Nephron progenitor cell (in vitro differentiated cells): ENCODE results near the gene KISS1R.

Source experiments
- DNase-seq: peaks from one replicate; pipeline ENCODE4 v3.0.0; 2021
- H3K27ac Mint-ChIP-seq: 2 replicates; pipeline ENCODE4 v1.8.0; 2021; ENCODE audit warnings: mild to moderate bottlenecking, moderate library complexity, mixed read lengths
- H3K27me3 Mint-ChIP-seq: 2 replicates; pipeline ENCODE4 v1.8.0; 2021; ENCODE audit warnings: mild to moderate bottlenecking, low read depth, mixed read lengths; ENCODE audit not compliant: poor library complexity
- H3K36me3 Mint-ChIP-seq: 2 replicates; pipeline ENCODE4 v1.8.0; 2021; ENCODE audit warnings: low read depth, mixed read lengths
- H3K4me1 Mint-ChIP-seq: 2 replicates; pipeline ENCODE4 v1.8.0; 2021; ENCODE audit warnings: mixed read lengths
- H3K4me3 Mint-ChIP-seq: 2 replicates; pipeline ENCODE4 v1.8.0; 2021; ENCODE audit warnings: mild to moderate bottlenecking, moderate library complexity, mixed read lengths
- H3K9me3 Mint-ChIP-seq: 2 replicates; pipeline ENCODE4 v1.8.0; 2021; ENCODE audit warnings: mild to moderate bottlenecking, moderate library complexity, mixed read lengths
- TF ChIP-seq, protein P1 (sequence below): fragments of 200-600 bp; sonication (generic); IDR thresholded peaks from 2 replicates; pipeline ENCODE4 v1.5.0; 2021; ENCODE audit warnings: antibody characterized with exemption

The KISS1R gene

GRCh38 chr19:945401-946252 is 28.5 kb downstream of the KISS1R start:
- H3K9me3 Mint-ChIP-seq = peaks cover 11% of the 10 kb centered on the region
- H3K27ac Mint-ChIP-seq = no peak overlapping the region

DNA sequence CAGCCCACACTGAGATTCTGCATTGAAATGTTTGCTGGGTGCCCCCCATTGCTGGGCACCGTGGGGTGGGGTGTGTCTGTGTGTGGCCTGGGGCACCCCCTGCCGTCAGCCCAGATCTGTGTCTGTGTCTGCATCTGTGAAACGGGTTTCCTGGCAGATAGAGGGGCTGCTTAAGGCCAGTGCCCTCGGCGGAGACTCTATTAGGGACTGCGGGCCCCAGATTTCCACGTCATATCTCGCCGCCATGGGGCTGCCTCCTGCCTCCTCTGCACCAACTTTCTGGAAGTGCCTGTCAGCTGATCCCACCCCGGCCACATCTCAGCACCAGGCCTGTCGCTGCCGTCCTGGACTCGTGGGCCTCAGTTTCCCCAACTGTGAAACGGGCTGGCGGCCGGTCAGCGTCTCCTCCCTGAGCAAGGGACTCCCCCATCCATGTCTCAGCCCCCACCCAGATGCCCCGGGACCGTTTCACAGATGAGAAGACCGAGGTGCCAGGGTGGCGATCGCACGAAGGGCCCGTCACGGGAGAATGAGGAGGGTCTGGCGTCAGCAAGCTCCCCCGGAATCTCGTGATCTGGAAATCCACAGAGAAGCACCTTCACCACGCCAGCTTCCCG is 30.1 kb downstream of the KISS1R start:
- Mint-ChIP-seq H3K4me3 (no peak overlapping the region), H3K27me3 (peaks cover 2% of the 10 kb centered on the region), H3K36me3 (peaks cover 37% of the 10 kb centered on the region), H3K4me1 (peaks cover 27% of the 10 kb centered on the region), H3K9me3 (peaks cover 7% of the 10 kb centered on the region), H3K27ac (no peak overlapping the region)
- TF ChIP-seq, protein P1, sequence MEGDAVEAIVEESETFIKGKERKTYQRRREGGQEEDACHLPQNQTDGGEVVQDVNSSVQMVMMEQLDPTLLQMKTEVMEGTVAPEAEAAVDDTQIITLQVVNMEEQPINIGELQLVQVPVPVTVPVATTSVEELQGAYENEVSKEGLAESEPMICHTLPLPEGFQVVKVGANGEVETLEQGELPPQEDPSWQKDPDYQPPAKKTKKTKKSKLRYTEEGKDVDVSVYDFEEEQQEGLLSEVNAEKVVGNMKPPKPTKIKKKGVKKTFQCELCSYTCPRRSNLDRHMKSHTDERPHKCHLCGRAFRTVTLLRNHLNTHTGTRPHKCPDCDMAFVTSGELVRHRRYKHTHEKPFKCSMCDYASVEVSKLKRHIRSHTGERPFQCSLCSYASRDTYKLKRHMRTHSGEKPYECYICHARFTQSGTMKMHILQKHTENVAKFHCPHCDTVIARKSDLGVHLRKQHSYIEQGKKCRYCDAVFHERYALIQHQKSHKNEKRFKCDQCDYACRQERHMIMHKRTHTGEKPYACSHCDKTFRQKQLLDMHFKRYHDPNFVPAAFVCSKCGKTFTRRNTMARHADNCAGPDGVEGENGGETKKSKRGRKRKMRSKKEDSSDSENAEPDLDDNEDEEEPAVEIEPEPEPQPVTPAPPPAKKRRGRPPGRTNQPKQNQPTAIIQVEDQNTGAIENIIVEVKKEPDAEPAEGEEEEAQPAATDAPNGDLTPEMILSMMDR = no peak
- DNase-seq = no peak

More at GRCh38 chr19:945401-946252, 28.5 kb downstream of the KISS1R start:
- no peak for DNase-seq
- Mint-ChIP-seq H3K4me1 (peaks cover 24% of the 10 kb centered on the region), H3K36me3 (peaks cover 44% of the 10 kb centered on the region), H3K27me3 (peaks cover 2% of the 10 kb centered on the region), H3K4me3 (no peak overlapping the region)
- TF ChIP-seq, protein P1 = no peak

DNA sequence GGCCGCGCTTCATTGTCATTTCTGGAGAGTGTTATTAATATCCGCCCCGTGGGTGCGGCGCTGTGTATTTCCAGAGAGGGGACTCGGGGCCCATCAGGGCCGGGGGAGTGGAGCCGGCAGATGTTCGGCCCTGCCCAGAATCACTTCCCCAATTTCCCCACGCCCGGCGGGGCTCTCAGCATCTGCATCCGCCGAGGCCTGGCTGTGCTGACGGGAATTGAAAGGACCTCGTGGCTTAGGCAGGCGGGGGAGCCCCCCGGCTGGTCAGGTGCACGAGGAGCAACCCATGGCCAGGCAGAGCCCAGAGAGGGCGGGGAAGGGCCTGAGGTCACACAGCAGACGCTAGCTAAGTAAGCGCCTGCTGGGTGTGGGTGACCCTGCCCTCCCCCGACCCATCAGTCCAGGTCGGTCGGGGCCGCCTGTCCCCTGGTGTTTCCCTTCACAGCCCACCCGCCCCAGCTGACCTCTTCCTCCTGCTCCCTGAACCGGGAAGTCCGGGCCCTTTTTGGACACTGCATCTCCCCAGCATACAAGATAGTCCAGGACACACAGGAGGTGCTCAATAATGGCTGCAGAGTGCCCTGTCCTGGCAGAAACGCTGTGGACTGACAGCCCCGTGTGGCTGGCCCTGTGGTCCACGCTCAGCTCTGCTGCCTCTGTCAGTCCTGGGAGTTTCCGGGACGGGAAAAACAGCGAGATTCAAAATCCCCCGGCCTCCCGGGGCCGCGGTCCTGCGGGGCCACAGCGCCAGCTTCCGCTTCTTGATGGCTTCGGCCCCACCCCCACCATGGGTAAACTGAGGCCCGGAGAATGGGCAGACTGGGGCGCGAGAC is 30.8 kb downstream of the KISS1R start:
- Mint-ChIP-seq H3K36me3 (peaks cover 31% of the 10 kb centered on the region), H3K27me3 (peaks cover 2% of the 10 kb centered on the region), H3K4me3 (no peak overlapping the region), H3K9me3 (peaks cover 2% of the 10 kb centered on the region), H3K4me1 (peaks cover 32% of the 10 kb centered on the region), H3K27ac (no peak overlapping the region)
- DNase-seq = no peak
- TF ChIP-seq, protein P1 = no peak

DNA sequence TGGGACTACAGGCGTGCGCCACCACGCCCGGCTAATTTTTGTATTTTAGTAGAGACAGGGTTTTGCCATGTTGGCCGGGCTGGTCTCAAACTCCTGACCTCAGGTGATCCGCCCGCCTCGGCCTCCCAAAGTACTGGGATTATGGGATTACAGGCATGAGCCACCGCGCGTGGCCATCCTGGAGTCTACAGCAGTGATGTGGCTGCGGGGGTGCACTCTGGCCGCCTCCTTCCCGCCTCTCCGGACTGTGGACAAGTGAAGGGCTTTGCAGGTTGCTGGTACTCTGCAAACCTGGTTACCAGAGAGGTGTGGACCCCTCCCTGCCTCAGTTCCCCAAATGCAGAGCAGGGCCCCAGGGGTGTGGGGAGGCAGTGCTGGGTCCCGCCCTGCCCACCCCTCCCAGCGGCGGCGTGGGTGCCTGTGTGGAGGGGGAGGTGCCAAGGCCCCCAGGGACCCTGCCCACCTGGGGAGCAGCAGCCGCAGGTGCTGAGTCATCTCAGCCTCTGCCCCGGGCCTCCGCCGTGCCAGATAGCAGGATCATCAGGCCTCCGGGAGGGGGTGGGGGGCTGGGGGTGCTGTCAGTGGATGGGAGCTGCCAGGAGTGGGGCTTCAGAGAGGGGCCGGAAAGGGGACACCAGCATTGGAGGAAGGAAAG is 31.8 kb downstream of the KISS1R start:
- TF ChIP-seq, protein P1 = no peak
- Mint-ChIP-seq H3K36me3 (peaks cover 20% of the 10 kb centered on the region), H3K9me3 (no peaks in the 10 kb centered on the region), H3K4me1 (peaks cover 41% of the 10 kb centered on the region), H3K4me3 (no peak overlapping the region), H3K27me3 (peaks cover 2% of the 10 kb centered on the region), H3K27ac (no peak overlapping the region)
- no peak for DNase-seq

DNA sequence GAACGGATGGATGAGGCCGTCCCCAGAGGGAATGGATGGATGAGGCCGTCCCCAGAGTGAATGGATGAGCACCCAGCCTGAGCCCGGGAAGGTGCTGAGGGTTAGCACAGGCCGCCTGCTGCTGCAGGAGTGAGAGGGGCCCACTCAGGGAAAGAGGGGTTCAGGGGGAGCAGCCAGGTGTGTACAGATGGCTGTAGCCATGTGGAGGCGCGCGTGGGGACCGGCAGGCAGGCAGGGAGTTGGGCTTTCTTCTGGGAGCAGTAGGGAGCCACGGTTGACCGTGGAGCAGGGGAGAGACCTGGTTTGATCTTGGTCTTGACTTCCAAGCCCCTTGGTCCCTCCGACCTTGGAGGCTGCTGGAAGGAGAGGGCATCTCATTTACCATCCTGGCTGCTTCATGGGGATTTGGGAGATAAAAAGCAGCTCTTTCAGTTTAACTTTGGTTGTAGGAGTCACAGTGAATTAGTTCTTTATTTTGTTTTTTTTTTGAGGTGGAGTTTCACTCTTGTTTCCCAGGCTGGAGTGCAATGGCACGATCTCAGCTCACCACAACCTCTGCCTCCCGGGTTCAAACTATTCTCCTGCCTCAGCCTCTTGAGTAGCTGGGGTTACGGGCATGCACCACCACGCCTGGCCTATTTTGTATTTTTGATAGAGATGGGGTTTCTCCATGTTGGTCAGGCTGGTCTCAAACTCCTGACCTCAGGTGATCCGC is 33.4 kb downstream of the KISS1R start:
- Mint-ChIP-seq H3K36me3 (peaks cover 7% of the 10 kb centered on the region), H3K4me1 (peaks cover 32% of the 10 kb centered on the region), H3K27ac (peak overlapping the region; percentile 96), H3K4me3 (no peak overlapping the region), H3K27me3 (peaks cover 2% of the 10 kb centered on the region), H3K9me3 (no peaks in the 10 kb centered on the region)
- DNase-seq = no peak
- TF ChIP-seq, protein P1 = no peak
